Raji (cell line): ENCODE measurements around the gene HIGD1B.

ENCODE experiments used
- POLR2A ChIP-seq: IDR thresholded peaks from 2 replicates; pipeline ENCODE4 v1.6.1; 2011; ENCODE audit warnings: low read depth, low read length, control low read depth; ENCODE audit not compliant: insufficient read depth

HIGD1B gene

DNA sequence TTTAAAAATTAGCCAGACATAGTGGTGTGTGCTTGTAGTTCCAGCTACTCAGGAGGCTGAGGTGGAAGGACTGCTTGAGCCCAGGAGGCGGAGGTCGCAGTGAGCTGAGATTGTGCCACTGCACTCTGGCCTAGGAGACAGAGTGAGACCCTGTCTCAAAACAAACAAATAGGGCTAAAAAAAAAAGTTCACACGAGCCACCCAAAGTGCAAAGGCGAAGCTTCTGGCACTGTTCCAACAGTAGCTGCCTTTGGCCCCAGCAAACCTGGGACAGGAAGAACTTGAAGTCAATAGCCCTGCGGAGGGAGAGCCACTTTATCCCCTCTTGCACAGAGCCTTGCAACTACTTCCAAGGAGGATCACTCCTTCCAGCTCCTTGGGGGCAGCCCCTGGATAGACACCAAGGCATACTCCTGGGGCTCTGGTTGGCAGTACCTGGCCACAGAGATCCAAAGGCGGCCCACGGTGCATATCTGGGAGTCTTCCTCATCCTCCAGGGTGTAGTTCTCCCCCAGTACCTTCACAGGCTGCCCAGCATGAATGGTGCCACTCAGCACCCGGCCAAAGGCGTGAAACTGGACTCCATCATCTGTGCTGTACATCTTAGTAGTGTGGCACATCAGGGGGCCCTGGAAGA lies 14.7 kb downstream of the HIGD1B start:
- no peak for TF ChIP-seq POLR2A

GRCh38 chr17:44863061-44863918 lies 15.6 kb downstream of the HIGD1B start:
- no peak for TF ChIP-seq POLR2A

GRCh38 chr17:44864831-44865230 lies 17.1 kb downstream of the HIGD1B start:
- TF ChIP-seq POLR2A = no peak

DNA sequence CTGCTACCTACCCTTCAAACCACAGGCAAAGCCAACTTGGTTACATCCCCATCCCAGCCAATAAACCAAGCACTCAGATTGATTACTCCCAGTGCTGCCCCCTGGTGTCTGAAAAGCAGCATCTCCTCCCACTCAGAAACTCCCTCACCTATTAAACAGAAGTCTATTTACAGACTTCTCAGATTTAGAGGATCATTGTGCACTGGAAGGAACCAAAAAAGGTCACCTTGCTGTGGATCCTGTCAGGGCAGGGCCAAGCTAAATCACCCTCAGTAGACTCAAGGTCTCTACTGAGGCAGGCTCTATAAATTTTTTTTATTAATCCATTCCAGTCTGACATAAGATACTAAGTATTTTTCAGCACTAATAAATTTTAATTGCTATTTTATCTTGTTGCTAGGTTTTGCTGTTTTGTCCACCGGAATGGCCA lies 17.6 kb downstream of the HIGD1B start:
- no peak for TF ChIP-seq POLR2A

DNA sequence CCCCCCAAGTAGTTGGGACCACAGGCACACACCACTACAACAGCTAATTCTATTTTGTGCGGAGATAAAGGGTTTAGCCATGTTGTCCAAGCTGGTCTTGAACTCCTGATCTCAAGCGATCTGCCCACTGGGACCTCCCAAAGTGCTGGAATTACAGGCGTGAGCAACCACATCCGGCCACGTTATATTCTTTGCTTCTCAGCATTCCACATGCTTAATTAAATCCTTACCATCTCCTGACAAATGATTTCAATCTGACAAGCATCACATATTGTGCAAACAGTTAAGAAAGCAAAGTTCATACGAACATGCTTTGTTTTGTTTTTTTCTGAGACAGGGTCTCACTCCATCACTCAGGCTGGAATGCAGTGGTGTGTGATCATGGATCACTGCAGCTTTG lies 18.2 kb downstream of the HIGD1B start:
- no peak for TF ChIP-seq POLR2A

GRCh38 chr17:44867841-44868240 lies 20.2 kb downstream of the HIGD1B start:
- TF ChIP-seq POLR2A = no peak

GRCh38 chr17:44871556-44871955 lies 23.9 kb downstream of the HIGD1B start:
- TF ChIP-seq POLR2A = no peak

DNA sequence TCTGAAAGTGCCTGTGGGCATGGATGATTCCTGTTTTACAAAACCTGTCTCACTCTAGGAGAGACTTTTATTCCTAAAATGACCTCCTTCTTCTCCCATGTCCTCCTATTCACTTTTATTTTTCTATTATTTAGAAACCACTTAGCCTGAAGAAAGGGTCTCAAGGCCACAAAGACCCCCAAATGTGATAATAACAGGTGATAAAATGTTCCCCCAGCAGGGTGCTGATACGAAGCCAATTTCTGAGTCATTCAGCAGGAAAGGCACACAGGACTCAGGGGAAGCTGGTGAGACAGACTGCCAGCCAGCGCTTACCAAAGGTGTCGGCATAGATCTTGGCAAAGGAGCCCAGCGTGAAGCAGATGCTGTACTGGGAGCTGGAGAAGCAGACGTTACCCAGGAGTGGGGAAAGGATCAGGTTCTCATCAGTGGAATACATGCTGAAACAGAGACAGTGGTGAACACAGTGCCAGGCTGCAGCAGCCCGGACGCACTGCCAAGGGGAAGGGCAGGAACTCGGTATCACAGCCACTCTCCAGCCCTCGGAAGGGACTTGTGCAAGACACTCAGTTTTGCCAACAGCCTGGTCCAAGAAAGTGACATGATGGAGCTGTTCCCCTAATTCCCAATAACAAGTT lies 24.6 kb downstream of the HIGD1B start:
- no peak for TF ChIP-seq POLR2A

DNA sequence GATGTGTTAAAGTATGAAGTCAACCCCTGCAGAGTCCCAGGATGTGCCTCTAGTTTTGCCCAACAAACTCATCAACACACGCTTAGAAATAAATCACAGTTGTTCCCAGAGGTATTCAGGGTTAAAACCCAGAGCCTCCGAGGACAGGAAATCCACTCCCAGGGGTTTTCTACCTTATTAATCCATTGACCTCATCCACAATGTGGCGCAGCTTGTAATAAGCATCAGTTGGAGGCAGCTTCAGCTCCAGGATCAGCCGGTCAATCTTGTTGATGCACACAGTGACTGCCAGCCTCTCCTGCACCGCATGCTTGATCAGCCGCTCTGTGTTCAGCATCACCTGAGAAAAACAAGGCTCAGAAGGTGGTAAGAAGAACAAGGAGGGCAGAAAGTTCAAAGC lies 28.1 kb downstream of the HIGD1B start:
- TF ChIP-seq POLR2A = no peak

GRCh38 chr17:44877121-44877520 lies 29.4 kb downstream of the HIGD1B start:
- no peak for TF ChIP-seq POLR2A

DNA sequence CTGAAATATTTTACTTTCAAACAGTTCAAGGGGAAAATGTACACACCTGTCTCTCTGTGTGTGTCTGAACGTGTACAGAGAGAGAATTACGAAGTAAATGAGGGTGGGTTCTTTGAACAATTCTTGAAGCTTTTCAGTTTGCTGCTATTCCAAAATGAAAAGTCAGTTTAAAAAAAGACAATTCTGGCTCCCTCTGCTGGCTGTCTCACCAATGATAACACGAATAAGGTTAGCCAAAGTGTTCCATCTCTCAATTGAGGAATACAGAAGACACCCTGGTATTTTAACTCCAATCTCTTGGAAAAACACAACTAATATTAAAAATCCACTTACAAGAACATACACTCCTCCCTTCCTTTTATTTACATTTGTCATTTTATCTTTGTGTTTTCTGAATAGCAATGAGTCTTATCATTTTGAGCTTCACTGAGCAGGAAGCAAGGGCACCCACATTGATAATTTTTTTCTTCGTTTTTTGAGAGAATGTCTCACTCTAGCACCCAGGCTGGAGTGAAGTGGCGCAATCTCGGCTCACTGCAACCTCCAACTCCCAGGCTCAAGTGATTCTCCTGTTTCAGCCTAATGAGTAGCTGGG lies 31.0 kb downstream of the HIGD1B start:
- no peak for TF ChIP-seq POLR2A

DNA sequence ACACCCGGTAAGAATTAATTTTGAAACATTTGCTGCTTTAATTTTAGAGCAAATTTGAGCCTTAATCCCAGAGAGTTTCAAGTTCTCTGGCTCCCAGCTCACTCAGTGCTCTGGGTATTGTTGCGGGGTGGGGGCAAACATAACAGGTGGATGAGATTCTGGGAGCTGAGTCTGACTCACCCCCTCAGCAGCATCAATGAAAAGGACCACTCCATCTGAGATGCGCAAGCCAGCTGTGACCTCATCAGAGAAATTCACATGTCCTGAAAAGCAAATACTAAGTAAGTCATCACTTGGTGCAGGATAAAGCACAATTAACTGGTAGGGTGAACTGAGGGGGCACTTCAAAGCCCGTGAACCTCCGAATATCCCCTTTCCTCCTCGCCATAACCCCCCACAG lies 31.7 kb downstream of the HIGD1B start:
- TF ChIP-seq POLR2A = no peak

DNA sequence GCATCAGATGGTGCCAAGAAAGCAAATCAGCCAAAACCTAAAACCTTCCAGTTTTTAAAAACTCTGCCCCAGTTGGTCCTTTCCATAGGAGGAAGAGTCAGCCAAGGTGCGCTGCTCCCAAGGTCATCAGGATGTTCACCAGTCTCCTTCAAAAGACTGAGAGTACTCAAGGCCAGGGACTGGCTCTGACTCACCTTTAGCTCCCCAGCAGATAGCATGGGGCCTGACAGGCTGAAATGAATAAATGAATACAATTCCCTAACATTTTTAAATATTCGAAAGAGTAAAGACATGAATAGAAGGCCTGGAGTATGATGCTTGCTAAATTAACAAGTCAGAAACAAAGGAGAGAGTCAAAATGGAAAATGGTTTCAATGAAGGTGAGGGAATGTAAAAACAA lies 32.4 kb downstream of the HIGD1B start:
- TF ChIP-seq POLR2A = no peak

GRCh38 chr17:44881145-44881544 lies 33.5 kb downstream of the HIGD1B start:
- no peak for TF ChIP-seq POLR2A

DNA sequence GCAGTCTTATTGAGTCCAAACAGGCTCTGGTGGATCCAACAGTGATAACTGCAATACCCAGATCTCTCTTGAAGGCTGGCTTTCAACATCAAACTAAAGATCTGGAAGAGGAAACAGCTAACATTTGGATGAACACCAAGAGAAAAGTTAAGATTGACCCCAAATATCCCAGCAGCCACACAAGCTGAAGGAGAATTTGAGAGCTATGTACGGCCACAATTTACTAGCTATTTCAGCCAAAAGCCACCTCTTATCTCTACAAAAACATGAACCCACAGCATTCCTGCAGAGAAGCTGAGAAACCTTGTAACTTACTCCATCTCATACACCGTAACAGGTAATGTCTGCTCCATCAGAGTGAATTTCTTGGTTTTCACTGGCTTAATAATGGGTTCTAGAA lies 37.3 kb downstream of the HIGD1B start:
- TF ChIP-seq POLR2A = no peak

DNA sequence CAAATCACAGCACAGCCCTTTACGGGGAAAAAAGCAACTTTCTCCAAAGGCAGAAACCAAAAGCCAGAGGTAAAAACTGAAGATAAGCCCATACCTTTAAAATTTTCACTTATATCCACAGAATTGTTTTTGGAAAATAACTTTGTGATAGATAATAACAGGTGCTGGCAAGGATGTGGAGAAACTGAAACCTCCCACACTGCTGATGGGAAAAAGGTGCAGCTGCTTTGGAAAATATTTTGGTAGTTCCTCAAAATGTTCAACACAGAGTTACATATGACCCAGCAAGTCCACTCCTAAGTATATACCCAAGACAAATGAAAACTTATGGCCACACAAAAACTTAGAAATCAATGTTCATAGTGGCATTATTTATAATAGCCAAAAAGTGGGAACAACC lies 39.3 kb downstream of the HIGD1B start:
- TF ChIP-seq POLR2A = no peak
